RCC 7860 (cell line): ENCODE results near the gene SPTB.

Experiments used
- DNase-seq: peaks from one replicate; pipeline ENCODE4 v3.0.0-alpha.2; 2015; ENCODE audit warnings: low spot score
- FAIRE-seq: peaks from 2 replicates; lab custom pipeline; 2012; peaks lifted over from hg19 to GRCh38; lab: Jason Lieb, UNC

The SPTB gene

DNA sequence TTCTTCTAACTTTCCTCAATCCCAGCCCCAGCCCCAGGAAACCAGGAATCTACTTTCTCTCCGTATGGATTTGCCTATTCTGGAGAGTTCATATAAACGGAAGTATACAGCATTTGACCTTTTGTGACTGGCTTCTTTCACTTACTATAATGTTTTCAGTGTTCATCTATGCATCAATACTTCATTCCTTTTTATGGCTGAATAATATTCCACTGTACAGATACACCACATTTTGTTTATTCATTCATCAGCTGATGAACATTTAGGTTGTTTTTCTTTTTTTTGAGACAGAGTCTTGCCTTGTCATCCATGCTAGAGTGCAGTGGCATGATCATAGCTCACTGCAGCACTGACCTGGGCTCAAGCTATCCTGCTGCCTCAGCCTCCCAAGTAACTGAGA lies 179.4 kb downstream of the SPTB start:
- FAIRE-seq (no peak), DNase-seq (no peak)

DNA sequence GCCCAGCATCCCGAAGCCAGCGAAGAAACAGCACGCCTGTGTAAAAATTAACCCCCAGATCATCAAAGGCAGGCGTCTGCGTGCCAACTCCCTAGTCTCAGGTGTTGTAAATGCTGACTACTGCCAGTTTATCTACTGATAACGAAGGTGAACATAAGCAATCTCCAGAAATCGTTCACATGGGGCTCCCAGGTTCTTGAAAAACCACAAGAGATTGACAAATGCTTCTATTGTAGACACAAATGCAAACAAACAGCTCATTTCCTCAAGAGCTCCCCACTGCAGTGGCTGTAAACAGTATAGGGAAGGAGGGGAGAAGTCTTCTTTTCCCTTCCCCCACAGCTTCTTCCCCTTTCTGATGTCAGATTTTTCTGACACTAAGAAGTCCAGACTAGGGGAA lies 180.8 kb downstream of the SPTB start:
- DNase-seq (no peak), FAIRE-seq (no peak)

DNA sequence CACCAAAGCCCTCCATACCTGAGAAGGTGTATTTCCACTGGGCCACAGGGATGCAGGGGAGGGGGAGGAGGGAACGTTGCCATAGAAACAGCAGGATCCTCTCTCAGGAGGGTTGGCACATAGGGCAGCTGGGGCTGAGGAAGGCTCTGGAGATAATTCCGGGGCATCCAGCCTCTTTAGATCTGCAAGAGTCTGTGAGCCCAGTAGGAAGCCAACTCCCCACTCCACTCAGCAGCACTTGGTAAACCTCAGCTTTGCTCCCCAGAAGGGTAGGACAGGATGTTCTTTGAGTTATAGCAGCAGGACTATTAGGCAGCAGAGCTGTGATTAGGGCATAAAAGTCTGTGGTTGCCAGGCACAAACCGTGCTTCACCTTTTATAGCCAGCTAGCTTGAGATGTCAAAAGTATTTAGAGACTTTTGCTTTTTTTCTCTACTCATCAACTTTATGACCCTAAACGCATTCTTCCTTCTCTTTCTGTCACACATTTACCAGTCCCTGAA lies 183.3 kb downstream of the SPTB start:
- DNase-seq: no peak
- no peak for FAIRE-seq
